SK-N-SH treated with all-trans-retinoic acid at 6 μM for 48 hours (cell line): ENCODE data around the gene CLP1.

ENCODE experiments used
- CSDC2 ChIP-seq: fragments of 250-450 bp; sonication (Bioruptor Pico); IDR thresholded peaks from 2 replicates; pipeline ENCODE4 v1.5.0; 2020; ENCODE audit warnings: mild to moderate bottlenecking, moderate library complexity
- PPARA ChIP-seq: fragments of 250-450 bp; sonication (Bioruptor Pico); IDR thresholded peaks from 2 replicates; pipeline ENCODE4 v1.5.0; 2020; ENCODE audit warnings: mild to moderate bottlenecking, borderline replicate concordance
- RARB ChIP-seq: fragments of 250-450 bp; sonication (Bioruptor Pico); IDR thresholded peaks from 2 replicates; pipeline ENCODE4 v1.8.0; 2021; ENCODE audit warnings: mild to moderate bottlenecking, moderate library complexity
- TCF4 ChIP-seq: fragments of 250-450 bp; sonication (Bioruptor Pico); IDR thresholded peaks from 2 replicates; pipeline ENCODE4 v1.8.0; 2021; ENCODE audit warnings: mild to moderate bottlenecking, moderate library complexity, borderline replicate concordance
- ZNF70 ChIP-seq: fragments of 450-650 bp; formaldehyde crosslinking; IDR thresholded peaks from 2 replicates; pipeline ENCODE4 v1.5.0; 2020; ENCODE audit warnings: mild to moderate bottlenecking, moderate library complexity
- TF ChIP-seq, protein P1 (sequence below): fragments of 250-450 bp; sonication (Bioruptor Pico); IDR thresholded peaks from 2 replicates; pipeline ENCODE4 v1.8.0; 2020; ENCODE audit warnings: mild to moderate bottlenecking, moderate library complexity, borderline replicate concordance

- TF ChIP-seq, protein P1, sequence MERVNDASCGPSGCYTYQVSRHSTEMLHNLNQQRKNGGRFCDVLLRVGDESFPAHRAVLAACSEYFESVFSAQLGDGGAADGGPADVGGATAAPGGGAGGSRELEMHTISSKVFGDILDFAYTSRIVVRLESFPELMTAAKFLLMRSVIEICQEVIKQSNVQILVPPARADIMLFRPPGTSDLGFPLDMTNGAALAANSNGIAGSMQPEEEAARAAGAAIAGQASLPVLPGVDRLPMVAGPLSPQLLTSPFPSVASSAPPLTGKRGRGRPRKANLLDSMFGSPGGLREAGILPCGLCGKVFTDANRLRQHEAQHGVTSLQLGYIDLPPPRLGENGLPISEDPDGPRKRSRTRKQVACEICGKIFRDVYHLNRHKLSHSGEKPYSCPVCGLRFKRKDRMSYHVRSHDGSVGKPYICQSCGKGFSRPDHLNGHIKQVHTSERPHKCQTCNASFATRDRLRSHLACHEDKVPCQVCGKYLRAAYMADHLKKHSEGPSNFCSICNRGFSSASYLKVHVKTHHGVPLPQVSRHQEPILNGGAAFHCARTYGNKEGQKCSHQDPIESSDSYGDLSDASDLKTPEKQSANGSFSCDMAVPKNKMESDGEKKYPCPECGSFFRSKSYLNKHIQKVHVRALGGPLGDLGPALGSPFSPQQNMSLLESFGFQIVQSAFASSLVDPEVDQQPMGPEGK (CRISPR knock-in tag): no peak
- TF ChIP-seq PPARA (CRISPR knock-in tag) (no peak), TCF4 (CRISPR knock-in tag) (no peak), ZNF70 (CRISPR knock-in tag) (no peak), RARB (no peak), CSDC2 (CRISPR knock-in tag) (no peak)
Measured at GRCh38 chr11:57637626-57638004, 19.9 kb upstream of the CLP1 start.
